AG20443 (cell line): Measurements from ENCODE around the gene ULK1.
"Not testable (repeated sequence)": the region's sequence is repeated elsewhere in the genome, so short reads cannot be mapped to it uniquely, and the experiment has no call there.

ENCODE experiments used
- DNase-seq: peaks from one replicate; pipeline ENCODE4 v3.0.0; 2012; ENCODE audit warnings: low spot score, mixed read lengths

ULK1 gene

GRCh38 chr12:131943389-131943788, 49.0 kb downstream of the ULK1 start:
- no peak for DNase-seq

GRCh38 chr12:131943876-131944275, 49.5 kb downstream of the ULK1 start:
- no peak for DNase-seq

GRCh38 chr12:131944601-131945251, 50.3 kb downstream of the ULK1 start:
- DNase-seq, result no peak

- no peak for DNase-seq
Observed at GRCh38 chr12:131946757-131947156, 52.3 kb downstream of the ULK1 start.

DNA sequence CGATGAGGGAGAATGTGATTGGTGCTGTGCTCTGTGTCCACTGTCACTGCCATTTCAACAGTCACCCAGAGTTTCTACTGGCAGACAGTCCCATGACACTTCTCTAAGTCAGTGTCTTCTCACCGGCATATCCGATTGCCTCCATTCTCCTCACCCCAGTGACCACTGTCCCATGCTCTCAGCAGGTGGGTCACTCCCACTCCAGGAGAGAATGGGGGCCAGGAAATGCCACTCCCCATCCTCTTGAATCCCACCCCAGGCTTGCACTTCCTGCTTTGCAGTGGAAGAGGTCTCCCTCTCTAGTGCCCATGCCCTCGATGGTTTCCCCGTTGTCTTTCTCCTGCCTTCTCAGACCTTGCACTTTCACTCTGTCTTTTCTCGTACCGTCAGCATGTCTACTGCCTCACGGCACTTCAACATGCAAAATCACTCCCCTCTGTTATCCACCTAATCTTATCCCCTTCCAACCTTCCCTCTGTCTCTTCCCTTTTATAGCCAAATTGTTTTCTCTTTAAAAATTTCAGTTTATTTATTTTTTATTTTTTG, 53.1 kb downstream of the ULK1 start:
- no peak for DNase-seq

- DNase-seq, result no peak
Observed at GRCh38 chr12:131948166-131948712, 53.8 kb downstream of the ULK1 start.

DNA sequence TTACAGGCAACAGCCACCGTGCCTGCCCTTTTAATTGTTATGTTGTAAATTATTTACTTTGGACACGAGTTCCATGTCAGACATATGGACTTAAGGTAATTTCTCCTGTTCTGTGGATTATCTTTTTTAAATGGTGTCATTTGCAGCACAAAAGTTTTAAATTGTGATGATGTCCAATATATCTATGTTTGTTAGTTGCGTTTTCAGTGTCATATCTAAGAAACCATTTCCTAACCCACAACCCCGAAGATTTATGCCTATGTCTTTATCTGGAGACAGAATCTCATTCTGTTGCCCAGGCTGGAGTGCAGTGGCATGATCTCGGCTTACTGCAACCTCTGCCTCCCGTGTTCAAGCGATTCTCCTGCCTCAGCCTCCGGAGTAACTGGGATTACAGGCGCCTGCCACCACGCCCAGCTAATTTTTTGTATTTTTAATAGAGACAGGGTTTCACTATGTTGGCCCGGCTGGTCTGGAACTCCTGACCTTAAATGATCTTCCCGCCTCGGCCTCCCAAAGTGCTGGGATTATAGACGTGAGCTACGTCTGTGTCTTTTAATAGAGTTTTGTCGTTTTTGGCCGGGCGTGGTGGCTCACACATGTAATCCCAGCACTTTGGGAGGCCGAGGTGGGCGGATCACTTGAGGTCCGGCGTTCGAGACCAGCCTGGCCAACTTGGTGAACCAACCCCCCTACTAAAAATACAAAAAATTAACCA, 54.5 kb downstream of the ULK1 start:
- not testable (repeated sequence) for DNase-seq

- peak; percentile 99 for DNase-seq
Observed at GRCh38 chr12:131949431-131950181, 55.2 kb downstream of the ULK1 start, which contains the start of gene EP400. Gene EP400, plus strand, starts transcription at chr12:131949942. Its CDS starts 10,678 bp downstream, at chr12:131960620.

DNA sequence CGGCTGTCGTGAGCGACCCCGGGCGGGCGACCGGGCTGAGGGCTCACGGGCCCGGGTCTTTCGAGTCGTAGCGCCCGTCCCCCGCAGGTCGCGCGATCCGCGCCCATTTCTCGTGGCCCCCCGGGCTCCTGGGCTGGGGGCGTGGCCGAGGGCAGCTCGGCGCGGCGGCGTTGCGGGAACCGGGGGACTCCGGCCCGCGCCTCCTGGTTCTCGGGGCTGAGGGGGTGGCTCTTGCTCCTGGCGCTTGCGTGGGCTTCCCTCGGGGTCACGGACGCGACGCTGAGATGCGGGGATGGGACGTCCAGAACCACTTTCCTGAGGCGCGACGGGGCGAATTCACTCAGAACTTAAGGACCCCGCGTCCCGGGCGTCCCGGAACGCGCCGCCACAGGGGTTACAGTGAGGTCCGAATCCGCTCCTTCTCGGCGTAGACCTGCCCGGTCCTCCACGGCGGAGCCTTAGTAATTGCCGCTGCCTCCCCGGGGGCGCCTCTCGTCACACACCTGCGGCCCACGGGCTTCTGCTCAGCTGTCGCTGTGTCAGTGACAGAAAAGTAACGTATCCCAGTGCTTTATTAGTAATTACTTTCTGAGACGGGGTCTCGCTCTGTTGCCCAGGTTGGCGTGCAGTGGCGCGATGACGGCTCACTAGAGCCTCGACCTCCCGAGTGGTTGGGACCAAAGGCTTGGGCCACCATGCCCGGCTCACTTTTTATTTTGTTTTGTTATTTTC, 55.9 kb downstream of the ULK1 start:
- peak; percentile 61 for DNase-seq

GRCh38 chr12:131953810-131954209, 59.4 kb downstream of the ULK1 start:
- not testable (repeated sequence) for DNase-seq

- not testable (repeated sequence) for DNase-seq
Observed at GRCh38 chr12:131954460-131954859, 60.0 kb downstream of the ULK1 start.

GRCh38 chr12:131959116-131959515, 64.7 kb downstream of the ULK1 start:
- DNase-seq, result no peak

GRCh38 chr12:131959641-131960589, 65.5 kb downstream of the ULK1 start:
- DNase-seq, result no peak

- not testable (repeated sequence) for DNase-seq
Observed at GRCh38 chr12:131960590-131961325, 66.3 kb downstream of the ULK1 start.

- not testable (repeated sequence) for DNase-seq
Observed at GRCh38 chr12:131961328-131961727, 66.9 kb downstream of the ULK1 start.

DNA sequence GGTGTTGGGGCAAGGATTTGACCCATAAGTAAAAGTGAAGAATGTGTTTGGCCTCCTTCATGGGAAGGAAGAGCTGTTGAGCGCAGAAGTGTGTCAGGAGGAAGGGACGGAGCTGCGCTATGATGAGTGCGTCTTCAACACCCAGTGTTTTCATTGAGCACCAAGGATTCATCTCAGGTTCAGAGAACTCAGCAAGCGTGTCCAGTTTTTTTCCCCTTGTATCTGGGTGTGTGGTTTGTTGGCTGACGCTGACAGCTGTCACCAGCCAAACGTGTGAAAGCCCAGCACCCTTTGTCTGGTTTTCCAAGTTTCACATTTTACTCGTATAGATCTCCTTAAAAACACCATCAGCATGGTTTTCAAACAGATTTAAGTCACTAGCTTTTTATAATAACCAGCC, 67.6 kb downstream of the ULK1 start:
- DNase-seq, result no peak

DNA sequence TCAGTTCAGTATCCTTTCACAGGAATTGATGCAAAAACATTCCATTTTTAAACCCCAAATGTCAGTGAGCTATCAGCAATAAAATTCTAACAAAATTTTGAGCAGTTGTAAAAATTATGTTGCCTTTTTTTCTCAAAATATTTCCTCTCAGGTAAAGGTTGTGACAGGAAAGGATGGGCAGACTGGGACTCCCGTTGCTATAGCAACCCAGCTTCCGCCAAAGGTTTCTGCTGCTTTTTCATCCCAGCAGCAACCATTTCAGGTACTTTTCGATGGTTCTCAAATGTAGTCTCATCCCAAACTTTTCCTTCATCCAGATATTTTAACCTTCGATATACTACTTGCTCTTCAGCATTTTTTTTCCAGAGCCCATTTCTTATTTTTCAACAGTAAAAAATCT, 69.0 kb downstream of the ULK1 start:
- DNase-seq, result no peak

DNA sequence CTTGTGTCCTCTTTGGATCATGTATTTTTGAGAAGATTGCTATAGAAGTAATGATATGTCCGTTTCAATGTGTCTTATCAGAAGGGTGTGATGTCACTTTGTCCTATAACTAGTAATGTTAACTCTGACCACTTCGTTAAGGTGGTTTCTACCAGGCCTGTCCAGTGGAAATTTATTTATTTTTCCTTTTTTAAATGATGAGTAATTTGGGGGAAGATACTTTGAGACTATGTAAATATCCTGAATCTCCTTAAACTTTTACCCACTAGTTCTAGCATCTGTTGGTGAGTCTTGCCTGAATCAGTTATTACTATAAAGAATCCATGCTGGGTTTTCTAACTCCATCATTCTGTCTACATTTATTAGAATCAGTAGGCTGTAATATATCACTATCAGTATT, 70.7 kb downstream of the ULK1 start:
- no peak for DNase-seq

DNA sequence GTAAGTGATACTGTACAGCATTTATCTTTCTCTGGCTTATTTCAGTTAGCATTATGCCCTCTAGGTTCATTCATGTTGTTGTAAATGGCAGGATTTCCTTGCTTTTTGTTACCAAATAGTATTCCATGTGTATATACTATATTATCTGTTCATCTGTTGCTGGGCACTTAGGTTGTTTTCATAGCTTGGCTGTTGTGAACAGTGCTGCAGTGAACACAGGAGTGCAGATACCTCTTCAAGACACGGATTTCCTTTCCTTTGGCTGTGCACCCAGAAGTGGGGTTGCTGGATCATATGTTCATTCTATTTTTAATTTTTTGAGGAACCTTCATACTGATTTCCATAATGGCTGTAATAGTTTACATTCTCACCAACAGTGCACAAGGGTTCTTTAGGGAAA, 76.8 kb downstream of the ULK1 start:
- no peak for DNase-seq
